Adipocyte (in vitro differentiated cells): ENCODE results near the gene PTPN14.

Experiments used
- DNase-seq: peaks from one replicate; pipeline ENCODE4 v3.0.0-alpha.2; 2015; ENCODE audit warnings: low read depth
- H3K27me3 ChIP-seq: replicated peaks from 2 replicates; pipeline ENCODE4 v1.7.0; 2013; ENCODE audit warnings: mild to moderate bottlenecking, low read length, moderate library complexity; ENCODE audit not compliant: control insufficient read depth, insufficient read depth
- H3K36me3 ChIP-seq: 2 replicates; pipeline ENCODE4 v1.7.0; 2013; ENCODE audit warnings: low read length, mild to moderate bottlenecking, moderate library complexity; ENCODE audit not compliant: control insufficient read depth, insufficient read depth, severe bottlenecking
- H3K4me1 ChIP-seq: 2 replicates; pipeline ENCODE4 v1.7.0; 2013; ENCODE audit warnings: mild to moderate bottlenecking, low read length, moderate library complexity; ENCODE audit not compliant: control insufficient read depth, insufficient read depth
- H3K4me3 ChIP-seq: 2 replicates; pipeline ENCODE4 v1.7.0; 2013; ENCODE audit warnings: mild to moderate bottlenecking, low read length, moderate library complexity
- H3K9ac ChIP-seq: 2 replicates; pipeline ENCODE4 v1.7.0; 2013; ENCODE audit warnings: mild to moderate bottlenecking, low read length, moderate library complexity
- H3K9me3 ChIP-seq: 2 replicates; pipeline ENCODE4 v1.7.0; 2013; ENCODE audit warnings: mild to moderate bottlenecking, low read length, moderate library complexity; ENCODE audit not compliant: control insufficient read depth

PTPN14 gene

DNA sequence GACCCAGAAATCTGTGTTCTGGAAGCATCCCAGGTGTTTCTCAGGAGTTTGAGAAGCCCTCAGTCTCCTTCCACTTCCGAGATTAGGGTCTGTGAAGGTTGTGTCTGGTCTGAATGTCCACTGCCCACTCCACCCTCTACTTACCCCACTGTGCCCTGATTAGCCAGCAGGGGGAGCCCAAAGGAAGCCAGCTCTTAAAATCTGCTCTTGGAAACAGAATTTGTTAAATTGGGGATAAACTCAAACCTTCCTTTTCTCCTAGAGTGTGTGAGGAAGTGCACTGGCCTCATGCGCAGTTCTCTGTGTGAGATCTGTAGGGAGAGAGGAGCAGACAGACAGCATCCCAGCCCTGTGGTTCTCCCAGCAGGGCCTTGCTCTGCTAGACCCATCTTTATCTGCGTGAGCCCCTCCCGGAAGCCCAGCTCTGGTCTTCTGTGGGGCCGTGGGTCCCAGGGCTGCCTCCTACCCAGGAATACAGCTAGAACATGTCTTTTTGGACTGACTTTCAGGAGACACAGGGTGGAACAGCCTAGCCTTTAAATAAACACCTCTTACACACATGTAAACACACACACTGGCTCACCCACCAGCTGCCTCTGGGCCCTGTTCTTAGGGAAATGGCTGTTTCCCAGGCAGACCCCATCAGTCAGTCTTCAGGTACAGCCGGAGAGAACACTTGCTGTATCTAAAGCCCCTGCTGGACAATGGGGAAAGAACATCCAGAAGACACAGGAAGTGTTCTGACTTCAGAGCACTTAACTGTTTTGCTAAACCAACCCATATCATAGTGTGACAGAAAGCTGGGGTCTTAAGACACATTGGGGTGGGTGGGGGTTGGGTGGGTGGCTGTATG, 218.2 kb downstream of the PTPN14 start:
- H3K36me3 ChIP-seq: peaks cover 9% of the 10 kb centered on the region
- H3K4me1 ChIP-seq: peaks cover 22% of the 10 kb centered on the region
- no peaks in the 10 kb centered on the region for H3K9me3 ChIP-seq
- H3K27me3 ChIP-seq: no peaks in the 10 kb centered on the region
- H3K9ac ChIP-seq: peak overlapping the region; percentile 34
- peak; percentile 82 for DNase-seq
- H3K4me3 ChIP-seq: no peak overlapping the region

DNA sequence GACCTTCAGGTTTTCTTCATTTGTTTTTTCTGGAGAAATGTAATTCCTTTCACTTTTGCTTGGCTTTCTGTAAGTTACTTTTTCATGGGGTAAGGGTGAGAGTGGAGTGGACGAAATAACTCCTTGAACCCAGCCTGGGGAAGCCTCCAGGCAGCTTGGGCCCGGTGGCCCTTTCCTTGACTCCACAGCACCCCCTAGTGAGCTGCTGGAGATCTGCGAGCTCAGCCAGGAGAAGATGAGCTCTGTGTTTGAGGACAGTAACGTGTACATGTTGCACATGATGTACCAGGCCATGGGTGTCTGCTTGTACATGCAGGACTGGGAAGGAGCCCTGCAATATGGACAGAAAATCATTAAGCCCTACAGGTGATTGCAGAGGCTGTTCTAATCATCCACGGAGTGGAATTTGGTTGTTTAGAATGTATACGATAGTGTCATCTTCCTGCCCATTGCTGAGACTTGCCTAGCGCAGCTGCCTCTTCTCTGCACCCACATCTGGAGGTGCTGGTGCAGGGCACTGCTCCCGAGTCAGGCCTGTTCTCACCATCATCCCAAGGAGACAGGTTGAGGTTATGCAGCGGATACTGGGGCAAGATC, 219.5 kb downstream of the PTPN14 start:
- Histone ChIP-seq H3K9me3 (no peaks in the 10 kb centered on the region), H3K27me3 (no peaks in the 10 kb centered on the region), H3K36me3 (peaks cover 9% of the 10 kb centered on the region), H3K4me1 (peaks cover 12% of the 10 kb centered on the region), H3K9ac (no peak overlapping the region), H3K4me3 (no peak overlapping the region)
- peak; percentile 57 for DNase-seq

DNA sequence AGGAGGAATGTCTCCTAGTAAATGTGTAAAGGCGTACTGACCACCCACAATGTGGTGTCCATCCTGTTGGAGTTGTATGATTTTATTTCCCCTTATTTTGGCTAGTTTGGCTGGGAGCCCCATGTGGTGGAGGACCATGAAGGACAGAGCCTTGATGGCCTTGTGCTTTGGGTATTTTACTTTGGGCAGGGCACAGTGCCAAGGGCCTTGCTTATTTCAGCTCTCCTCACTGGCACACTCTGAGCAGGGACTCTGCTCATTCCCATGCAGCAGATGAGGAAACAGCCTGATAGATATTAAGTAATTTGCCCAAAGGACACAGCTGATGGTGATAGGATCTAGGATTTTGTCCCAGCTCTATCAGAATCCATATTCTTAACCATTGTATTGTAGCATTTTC, 220.2 kb downstream of the PTPN14 start:
- Histone ChIP-seq H3K9me3 (no peaks in the 10 kb centered on the region), H3K36me3 (peaks cover 9% of the 10 kb centered on the region), H3K27me3 (no peaks in the 10 kb centered on the region), H3K4me3 (no peak overlapping the region), H3K9ac (no peak overlapping the region), H3K4me1 (peaks cover 11% of the 10 kb centered on the region)
- no peak for DNase-seq

DNA sequence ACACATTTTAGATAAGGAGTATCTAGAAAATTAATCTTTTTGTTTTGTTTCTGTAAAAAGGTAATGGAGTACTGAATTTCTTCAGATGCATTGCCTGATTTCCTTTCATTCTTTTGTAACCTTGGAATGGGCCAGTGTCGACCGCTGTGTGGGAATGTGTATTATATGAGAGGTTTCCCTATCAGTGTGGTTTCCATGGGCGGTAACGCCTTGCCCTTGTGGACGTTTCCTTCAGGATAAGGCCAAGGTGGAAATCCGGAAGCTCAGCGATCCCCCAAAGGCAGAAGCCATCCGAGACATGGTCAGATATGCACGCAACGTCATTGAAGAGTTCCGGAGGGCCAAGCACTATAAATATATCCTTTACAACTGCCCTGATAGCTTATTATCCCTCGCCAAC, 220.7 kb downstream of the PTPN14 start:
- Histone ChIP-seq H3K27me3 (no peaks in the 10 kb centered on the region), H3K4me3 (no peak overlapping the region), H3K9ac (no peak overlapping the region), H3K36me3 (peaks cover 9% of the 10 kb centered on the region), H3K4me1 (peaks cover 11% of the 10 kb centered on the region), H3K9me3 (no peaks in the 10 kb centered on the region)
- DNase-seq: no peak

DNA sequence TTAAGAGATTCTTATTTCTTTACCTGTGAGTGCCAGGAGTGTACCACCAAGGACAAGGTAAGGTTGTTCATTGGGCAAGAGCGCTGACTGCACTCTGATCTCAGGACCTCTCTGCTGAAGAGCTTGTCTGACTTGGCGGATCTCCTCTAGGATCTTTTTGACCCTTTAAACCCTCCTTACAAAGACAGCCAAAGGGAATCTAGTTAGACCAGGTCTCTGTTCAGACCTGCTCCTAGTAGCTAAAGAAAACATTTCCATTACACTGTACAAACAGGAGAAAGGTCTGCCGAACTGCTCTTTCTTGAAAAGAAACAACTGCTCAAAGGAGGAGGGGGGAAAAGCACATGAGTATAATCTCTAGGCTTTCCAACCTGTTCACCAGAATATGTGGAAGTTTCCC, 221.2 kb downstream of the PTPN14 start:
- no peaks in the 10 kb centered on the region for H3K27me3 ChIP-seq
- H3K4me3 ChIP-seq: no peak overlapping the region
- no peak overlapping the region for H3K9ac ChIP-seq
- H3K4me1 ChIP-seq: peaks cover 11% of the 10 kb centered on the region
- H3K9me3 ChIP-seq: no peaks in the 10 kb centered on the region
- H3K36me3 ChIP-seq: peaks cover 9% of the 10 kb centered on the region
- DNase-seq: no peak

DNA sequence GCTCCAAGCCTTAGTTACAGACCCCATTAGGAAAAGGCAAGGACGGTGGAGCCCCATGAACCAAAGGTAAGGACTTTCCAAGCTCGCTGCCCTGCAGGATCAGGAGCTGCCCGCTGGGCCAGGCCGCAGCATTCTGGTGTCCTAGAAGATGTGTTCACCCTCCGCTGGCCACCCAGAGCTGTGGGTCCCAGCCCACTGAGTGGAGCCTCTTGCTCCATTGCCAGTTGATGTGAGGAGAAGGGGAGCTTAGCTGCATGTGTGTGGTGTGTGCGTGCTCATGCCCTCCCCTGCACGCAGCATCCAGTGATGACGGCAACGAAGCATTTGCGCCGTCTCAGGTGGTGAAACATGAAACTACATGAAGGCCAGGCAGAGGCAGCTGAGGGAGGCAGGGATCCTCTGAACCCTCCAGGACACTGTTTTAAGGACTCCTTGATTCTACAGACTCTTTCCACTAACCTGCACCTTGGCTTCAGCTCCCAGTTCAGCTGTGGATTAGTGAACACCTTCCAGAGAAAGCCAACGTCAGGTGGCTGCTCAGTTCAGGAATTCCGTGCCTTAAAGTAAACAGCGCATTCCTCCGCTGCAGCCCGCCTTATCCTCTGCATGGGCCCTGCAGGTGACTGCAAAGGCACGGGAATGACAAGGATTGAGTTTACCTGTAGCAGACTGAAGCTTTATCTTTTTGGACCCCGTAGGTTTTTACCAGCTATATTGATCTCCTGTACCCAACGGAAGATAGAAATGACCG, 221.8 kb downstream of the PTPN14 start:
- Histone ChIP-seq H3K9ac (peak overlapping the region; percentile 27), H3K4me1 (peaks cover 11% of the 10 kb centered on the region), H3K36me3 (peaks cover 10% of the 10 kb centered on the region), H3K27me3 (no peaks in the 10 kb centered on the region), H3K9me3 (no peaks in the 10 kb centered on the region), H3K4me3 (no peak overlapping the region)
- no peak for DNase-seq

DNA sequence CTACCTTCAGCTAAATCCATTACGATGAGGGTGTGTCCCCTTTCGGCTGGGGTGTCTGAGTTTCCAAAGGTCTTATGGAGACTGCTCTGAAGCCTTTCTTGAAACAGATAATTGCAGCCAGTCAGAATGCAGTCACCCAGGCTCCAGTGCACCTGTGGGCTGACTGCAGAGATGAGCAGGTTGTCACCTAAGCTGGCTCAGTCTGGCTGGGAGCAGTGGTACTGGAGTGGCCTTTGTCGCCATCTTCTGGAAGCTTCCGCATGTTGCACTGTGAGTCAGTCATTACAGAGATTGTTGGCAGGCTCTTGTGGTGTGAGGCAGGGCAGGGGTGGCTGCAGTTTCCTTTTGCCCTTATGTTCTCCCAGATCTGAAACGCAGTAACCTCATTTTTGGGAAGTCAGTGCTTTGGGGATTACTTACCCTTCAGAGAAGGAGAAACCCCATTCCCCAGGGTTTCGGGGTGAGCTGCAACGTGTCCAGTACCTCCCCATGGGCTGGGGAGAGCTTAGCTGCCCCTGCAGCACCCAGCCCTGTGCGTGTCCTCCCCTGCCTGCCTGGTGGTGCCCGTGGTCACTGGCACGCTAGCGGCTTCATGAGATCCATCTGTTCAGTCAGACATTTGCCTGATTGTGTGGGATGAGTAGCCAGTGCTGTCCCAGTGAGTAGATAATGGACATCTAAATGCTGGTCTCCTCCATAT, 222.5 kb downstream of the PTPN14 start:
- Histone ChIP-seq H3K9ac (peak overlapping the region; percentile 27), H3K4me1 (peaks cover 11% of the 10 kb centered on the region), H3K36me3 (peaks cover 9% of the 10 kb centered on the region), H3K9me3 (no peaks in the 10 kb centered on the region), H3K4me3 (no peak overlapping the region), H3K27me3 (no peaks in the 10 kb centered on the region)
- peak; percentile 90 for DNase-seq

DNA sequence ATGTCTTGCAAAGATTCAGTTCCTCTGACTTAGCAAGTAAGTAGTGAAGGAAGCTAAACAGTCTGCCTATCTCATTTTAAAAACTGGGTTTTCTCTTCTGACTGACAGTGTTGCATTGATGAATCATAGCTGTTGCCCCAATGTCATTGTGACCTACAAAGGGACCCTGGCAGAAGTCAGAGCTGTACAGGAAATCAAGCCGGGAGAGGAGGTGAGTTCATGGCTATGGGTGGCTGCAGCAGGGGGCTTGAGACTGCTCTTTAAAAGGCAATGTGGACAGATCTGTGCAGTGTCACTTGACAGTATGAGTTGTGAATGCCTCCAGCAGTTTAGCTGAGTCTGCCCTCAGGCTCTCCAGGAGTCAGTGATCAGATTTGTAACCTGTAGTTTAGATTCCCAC, 223.9 kb downstream of the PTPN14 start:
- Histone ChIP-seq H3K9ac (no peak overlapping the region), H3K27me3 (no peaks in the 10 kb centered on the region), H3K4me3 (no peak overlapping the region), H3K4me1 (peaks cover 11% of the 10 kb centered on the region), H3K9me3 (no peaks in the 10 kb centered on the region), H3K36me3 (peaks cover 9% of the 10 kb centered on the region)
- DNase-seq: no peak

DNA sequence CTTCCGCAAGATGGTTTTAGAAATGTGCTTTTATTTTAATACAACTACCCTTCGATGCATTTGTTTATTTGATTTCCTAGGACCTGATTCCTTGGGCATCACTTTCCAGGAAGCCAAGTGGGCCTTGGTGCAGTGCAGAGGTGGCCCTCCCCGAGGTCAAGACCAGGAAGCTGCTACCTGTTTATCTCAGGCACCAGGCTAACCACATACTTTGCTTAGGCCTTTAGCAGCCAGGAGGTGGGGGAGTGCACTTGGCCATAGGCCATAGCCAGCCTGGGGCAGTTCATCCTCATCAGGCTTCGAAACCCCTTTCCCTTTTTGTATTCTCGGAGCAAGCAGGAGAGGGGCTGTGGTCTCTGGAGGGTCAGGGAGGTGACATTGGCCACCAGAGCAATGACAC, 225.0 kb downstream of the PTPN14 start:
- Histone ChIP-seq H3K4me1 (peaks cover 20% of the 10 kb centered on the region), H3K27me3 (no peaks in the 10 kb centered on the region), H3K9me3 (no peaks in the 10 kb centered on the region), H3K4me3 (no peak overlapping the region), H3K36me3 (peaks cover 9% of the 10 kb centered on the region), H3K9ac (no peak overlapping the region)
- no peak for DNase-seq

DNA sequence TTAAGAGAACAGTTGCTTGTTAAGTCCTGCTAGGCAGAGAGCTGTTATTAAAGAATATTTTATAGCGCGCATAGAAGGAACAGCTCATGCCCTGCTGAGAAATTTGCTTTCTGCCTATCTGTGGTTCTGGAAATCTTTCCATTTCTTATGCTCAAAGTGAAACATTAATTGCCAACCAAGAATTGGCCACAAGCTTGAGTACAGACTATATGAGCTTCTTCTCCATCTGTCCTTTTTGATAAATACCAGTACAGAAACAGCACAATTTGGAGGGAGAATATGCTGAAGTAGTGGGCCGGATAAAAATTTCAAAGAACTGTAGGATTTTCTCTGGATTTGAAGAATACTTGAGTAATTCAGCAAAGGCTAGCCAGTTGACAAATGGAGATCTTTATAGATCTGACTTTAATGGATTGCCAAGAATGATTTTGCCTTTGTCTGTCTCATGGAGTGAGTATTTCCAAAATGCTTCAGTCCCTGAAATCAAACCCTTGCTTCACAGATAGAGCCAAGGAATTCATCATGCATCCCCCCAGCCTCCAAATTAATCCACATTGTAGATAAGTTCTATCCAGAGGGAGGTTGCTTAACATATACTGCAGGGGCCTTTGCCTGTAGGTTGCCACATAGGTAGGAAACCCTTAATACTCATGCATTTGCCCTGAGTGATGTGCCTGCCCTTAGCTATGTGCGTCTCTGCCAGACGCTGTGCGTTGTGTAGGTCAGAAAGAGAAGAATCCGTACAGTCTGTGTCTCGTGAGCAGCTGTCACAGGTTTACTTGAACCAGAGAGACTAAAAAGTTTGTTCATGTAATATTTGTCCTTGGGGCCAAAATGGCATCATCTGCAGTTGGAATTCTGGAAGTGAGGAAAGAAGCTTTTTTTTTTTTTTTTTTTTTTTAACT, 226.3 kb downstream of the PTPN14 start:
- Histone ChIP-seq H3K4me1 (peaks cover 16% of the 10 kb centered on the region), H3K4me3 (no peak overlapping the region), H3K27me3 (no peaks in the 10 kb centered on the region), H3K9me3 (no peaks in the 10 kb centered on the region), H3K36me3 (peaks cover 4% of the 10 kb centered on the region), H3K9ac (no peak overlapping the region)
- DNase-seq: no peak
